ENCODE results near the gene LNP1.

GRCh38 chr3:100458814-100459213 is 57.5 kb downstream of the LNP1 start:
- TF ChIP-seq CTCF (IDR thresholded peaks at IDR 0.05) (no peak), EZH2phosphoT487 (IDR thresholded peaks at IDR 0.05) (no peak), EZH2 (IDR thresholded peaks at IDR 0.05) (no peak)

Data from neural progenitor cell (in vitro differentiated cells).